IMR-90 (cell line): ENCODE results near the gene PRKCE. TPM values are rescaled to one million over a fixed set of nuclear protein-coding genes. Genes with fewer than 3 reads are reported as not detected.
A peak's percentile ranks its signal among the peaks of the same experiment; 100 is the strongest.

ENCODE experiments used
- ATAC-seq: fragments of 200-7000 bp; cut with Tn5 transposase; 2 replicates; pipeline ENCODE4 v1.9.1; 2020; ENCODE audit warnings: low read depth, mild to moderate bottlenecking, moderate library complexity
- BruUV-seq: library from RNA; stranded (reverse); fragments of 400-500 nt; replicated peaks from 2 replicates; lab custom pipeline; 2021; lab: Mats Ljungman, UMichigan
- CTCF ChIA-PET: fragments of 300-600 bp; formaldehyde crosslinking; extraction: SDS; loops from one replicate; lab custom pipeline; 2021; ENCODE audit warnings: antibody characterized with exemption; lab: Yijun Ruan, JAX
- POLR2A ChIA-PET: fragments of 300-600 bp; sonication (Branson Sonifier 250); formaldehyde crosslinking; loops from one replicate; lab custom pipeline; 2022; ENCODE audit warnings: antibody characterized with exemption; ENCODE audit not compliant: unreplicated experiment; lab: Charles Lee
- DNase-seq: peaks from one replicate; pipeline ENCODE4 v3.0.0; 2013
- H2AFZ ChIP-seq: replicated peaks from 2 replicates; pipeline ENCODE3; 2013; ENCODE audit warnings: low read length, mild to moderate bottlenecking; ENCODE audit not compliant: poor library complexity
- H2AK5ac ChIP-seq: 2 replicates; pipeline ENCODE4 v1.6.1; 2013; ENCODE audit warnings: low read depth, low read length, inconsistent platforms
- H2AK9ac ChIP-seq: replicated peaks from 2 replicates; pipeline ENCODE3; 2013; ENCODE audit warnings: mild to moderate bottlenecking, low read depth, low read length, moderate library complexity; ENCODE audit not compliant: poor library complexity
- H2BK120ac ChIP-seq: 2 replicates; pipeline ENCODE4 v1.6.1; 2013; ENCODE audit warnings: low read depth, low read length, inconsistent platforms
- H2BK15ac ChIP-seq: 3 replicates; pipeline ENCODE4 v1.6.1; 2013; ENCODE audit warnings: low read depth, low read length, inconsistent platforms
- H2BK20ac ChIP-seq: 2 replicates; pipeline ENCODE4 v1.6.1; 2013; ENCODE audit warnings: low read depth, mild to moderate bottlenecking, inconsistent platforms, low read length, moderate library complexity
- H2BK5ac ChIP-seq: 2 replicates; pipeline ENCODE4 v1.6.1; 2013; ENCODE audit warnings: mild to moderate bottlenecking, low read depth, low read length, inconsistent platforms; ENCODE audit not compliant: poor library complexity, severe bottlenecking
- H3K14ac ChIP-seq: replicated peaks from 2 replicates; pipeline ENCODE4 v1.6.1; 2013; ENCODE audit warnings: low read depth, low read length, inconsistent platforms
- H3K18ac ChIP-seq: 2 replicates; pipeline ENCODE4 v1.6.1; 2013; ENCODE audit warnings: low read depth, low read length, control low read depth
- H3K23ac ChIP-seq: 2 replicates; pipeline ENCODE4 v1.6.1; 2013; ENCODE audit warnings: low read depth, low read length, inconsistent platforms
- H3K27ac ChIP-seq: 2 replicates; pipeline ENCODE4 v1.5.1; 2013; ENCODE audit warnings: mild to moderate bottlenecking, control low read depth, low read length; ENCODE audit not compliant: insufficient read depth
- H3K27me3 ChIP-seq: 2 replicates; pipeline ENCODE4 v1.6.1; 2013; ENCODE audit warnings: low read length; ENCODE audit not compliant: control insufficient read depth, insufficient read depth
- H3K36me3 ChIP-seq: 2 replicates; pipeline ENCODE4 v1.6.1; 2013; ENCODE audit warnings: low read length, mixed read lengths; ENCODE audit not compliant: control insufficient read depth, insufficient read depth
- H3K4ac ChIP-seq: 2 replicates; pipeline ENCODE4 v1.6.1; 2013; ENCODE audit warnings: low read depth, low read length, inconsistent platforms
- H3K4me1 ChIP-seq: 2 replicates; pipeline ENCODE4 v1.6.1; 2013; ENCODE audit warnings: low read length, mixed read lengths; ENCODE audit not compliant: control insufficient read depth, insufficient read depth
- H3K4me2 ChIP-seq: 2 replicates; pipeline ENCODE4 v1.6.1; 2013; ENCODE audit warnings: low read depth, mild to moderate bottlenecking, control low read depth, low read length, moderate library complexity
- H3K4me3 ChIP-seq: 2 replicates; pipeline ENCODE4 v1.5.1; 2013; ENCODE audit warnings: low read depth, mild to moderate bottlenecking, control low read depth, low read length, moderate library complexity; ENCODE audit not compliant: insufficient read depth
- H3K56ac ChIP-seq: 2 replicates; pipeline ENCODE4 v1.6.1; 2013; ENCODE audit warnings: low read length, inconsistent platforms; ENCODE audit not compliant: insufficient read depth; ENCODE audit errors: extremely low read depth
- H3K79me1 ChIP-seq, 2 experiments: 2 replicates each; pipeline ENCODE4 v1.6.1; 2013; ENCODE audit warnings: low read length in 2 of 2, inconsistent platforms in 1 of 2, low read depth in 1 of 2
- H3K9ac ChIP-seq: 2 replicates; pipeline ENCODE4 v1.6.1; 2013; ENCODE audit warnings: low read depth, low read length, control low read depth
- H3K9me1 ChIP-seq: 2 replicates; pipeline ENCODE4 v1.6.1; 2013; ENCODE audit warnings: low read length, inconsistent platforms; ENCODE audit not compliant: insufficient read depth
- H3K9me3 ChIP-seq: 2 replicates; pipeline ENCODE4 v1.6.1; 2013; ENCODE audit warnings: low read length; ENCODE audit not compliant: control insufficient read depth, insufficient read depth
- H4K20me1 ChIP-seq: 2 replicates; pipeline ENCODE4 v1.6.1; 2013; ENCODE audit warnings: low read length, inconsistent platforms; ENCODE audit not compliant: insufficient read depth
- H4K5ac ChIP-seq: 2 replicates; pipeline ENCODE4 v1.6.1; 2013; ENCODE audit warnings: mild to moderate bottlenecking, low read depth, low read length, control low read depth
- H4K8ac ChIP-seq, 2 experiments: 2 replicates each; pipeline ENCODE4 v1.6.1; 2013; ENCODE audit warnings: low read depth in 2 of 2, low read length in 2 of 2, control low read depth in 1 of 2, inconsistent platforms in 1 of 2
- H4K91ac ChIP-seq: 2 replicates; pipeline ENCODE4 v1.6.1; 2013; ENCODE audit warnings: low read depth, low read length, inconsistent platforms; ENCODE audit not compliant: insufficient read depth
- BHLHE40 ChIP-seq: fragments of 150-350 bp; IDR thresholded peaks from 2 replicates; pipeline ENCODE4 v1.6.1; 2016; ENCODE audit warnings: mild to moderate bottlenecking, low read depth, low read length
- MAZ ChIP-seq: IDR thresholded peaks from 2 replicates; pipeline ENCODE4 v1.6.1; 2012; ENCODE audit warnings: low read depth, mild to moderate bottlenecking, low read length, improper control_type of control experiment, moderate library complexity, borderline replicate concordance
- RCOR1 ChIP-seq: IDR thresholded peaks from 2 replicates; pipeline ENCODE4 v1.6.1; 2012; ENCODE audit warnings: mild to moderate bottlenecking, low read length, improper control_type of control experiment; ENCODE audit not compliant: insufficient replicate concordance
- RFX5 ChIP-seq: IDR thresholded peaks from 2 replicates; pipeline ENCODE4 v1.8.0; 2012; ENCODE audit warnings: low read depth, mild to moderate bottlenecking, low read length, moderate library complexity
- WGBS, 2 experiments: methylation state at CpG; one replicate each; pipeline versions ENCODE4 v1.1.5 to v1.1.7; 2013; ENCODE audit warnings: missing lambda C conversion rate in 2 of 2; ENCODE audit not compliant: insufficient read length in 1 of 2; ENCODE audit errors: extremely low coverage in 2 of 2; 5-methylcytosine and 5-hydroxymethylcytosine counted together
- dilution Hi-C: fragments of 300-500 bp; cut with HindIII; formaldehyde crosslinking; loops from one replicate; pipeline ENCODE4 v1.14.3; 2018; ENCODE audit warnings: low sequenced_read_pairs; ENCODE audit not compliant: unreplicated experiment
- in situ Hi-C: fragments of 300-500 bp; cut with MboI; formaldehyde crosslinking; loops from 3 replicates; pipeline ENCODE4 v1.14.3; 2019; ENCODE audit warnings: low sequenced_read_pairs, inconsistent platforms, mixed read lengths
- intact Hi-C: fragments of 100-400 bp; cut with micrococcal nuclease; formaldehyde crosslinking; loops from 2 replicates; pipeline ENCODE4 v1.10.0; 2022
- polyA plus RNA-seq, 3 experiments: library from polyadenylated mRNA; depleted of rRNA; stranded (reverse); fragments of >200 nt; gene quantifications; 2 replicates each; pipeline ENCODE4 v1.2.3, GENCODE V29; 2012; ENCODE audit warnings: low replicate concordance in 1 of 3
- total RNA-seq: library from RNA; depleted of rRNA; stranded (reverse); fragments of >200 nt; gene quantifications from 2 replicates; pipeline ENCODE4 v1.2.3, GENCODE V29; 2012
- TF ChIP-seq, protein P1 (sequence below): fragments of 150-350 bp; IDR thresholded peaks from 2 replicates; pipeline ENCODE4 v1.6.1; 2017; ENCODE audit warnings: mild to moderate bottlenecking, antibody characterized with exemption, low read length, low read depth
- TF ChIP-seq, protein P2 (sequence below): fragments of 150-350 bp; IDR thresholded peaks from 2 replicates; pipeline ENCODE4 v1.6.1; 2016; ENCODE audit warnings: low read depth, mild to moderate bottlenecking, low read length, moderate library complexity, borderline replicate concordance

The PRKCE gene
- total and polyA plus RNA-seq, 2 of the 4 experiments (the other 2 are of a cell fraction), result 8.1 to 32.4 TPM

DNA sequence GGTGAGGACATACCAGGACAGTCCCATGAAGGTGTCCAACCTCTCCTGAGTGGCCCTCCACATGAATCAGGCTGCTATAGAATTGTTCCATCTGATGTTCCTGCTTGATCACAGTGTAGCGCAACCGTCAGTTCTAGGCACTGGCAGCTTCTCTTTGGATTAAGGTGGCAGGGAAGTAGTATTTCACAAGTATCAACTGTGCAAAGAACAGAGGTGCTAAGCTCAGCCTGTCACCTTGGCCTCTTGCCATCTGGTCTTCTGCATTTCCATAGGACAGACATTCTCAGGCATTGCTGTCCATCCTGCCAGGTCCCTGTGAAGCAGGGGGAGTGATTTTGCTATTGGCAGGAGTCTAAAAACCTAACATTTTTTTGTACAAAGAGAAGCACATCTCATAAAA is 463.5 kb downstream of the PRKCE start:
- Histone ChIP-seq H3K14ac (peak overlapping the region; percentile 31; the same call in 1 of the 2 replicates), H2AFZ (no peak overlapping the region), H3K27me3 (no peaks in the 10 kb centered on the region), H4K5ac (no peak overlapping the region), H3K4me2 (no peak overlapping the region), H3K4ac (no peak overlapping the region), H3K9me3 (no peaks in the 10 kb centered on the region), H3K23ac (no peak overlapping the region), H3K36me3 (no peaks in the 10 kb centered on the region), H3K9me1 (0 out of 2 replicates have a peak, but pooled peaks cover 6% of the 10 kb centered on the region), H3K9ac (no peak overlapping the region), H2BK15ac (no peak overlapping the region), H4K20me1 (no peaks in the 10 kb centered on the region), H2BK120ac (no peak overlapping the region), H3K79me1 (peaks cover 16 to 18% of the 10 kb centered on the region in 2 experiments; a peak in 3 of 4 replicates), H4K91ac (peak overlapping the region; percentile 50; the same call in 1 of the 2 replicates), H3K56ac (no peak overlapping the region), H4K8ac (no peak overlapping the region), H2AK5ac (0 out of 2 replicates have a peak overlapping the region, but pooled peaks have one; percentile 7), H2BK5ac (no peak overlapping the region), H2AK9ac (no peak overlapping the region), H3K4me3 (no peak overlapping the region), H3K27ac (no peak overlapping the region), H3K4me1 (peaks cover 16% of the 10 kb centered on the region), H2BK20ac (no peak overlapping the region), H3K18ac (no peak overlapping the region)
- dilution Hi-C loops (no loop called here), intact Hi-C loops (no loop called here), in situ Hi-C loops (no loop called here)
- CTCF ChIA-PET, result no interaction called here
- TF ChIP-seq, protein P1, sequence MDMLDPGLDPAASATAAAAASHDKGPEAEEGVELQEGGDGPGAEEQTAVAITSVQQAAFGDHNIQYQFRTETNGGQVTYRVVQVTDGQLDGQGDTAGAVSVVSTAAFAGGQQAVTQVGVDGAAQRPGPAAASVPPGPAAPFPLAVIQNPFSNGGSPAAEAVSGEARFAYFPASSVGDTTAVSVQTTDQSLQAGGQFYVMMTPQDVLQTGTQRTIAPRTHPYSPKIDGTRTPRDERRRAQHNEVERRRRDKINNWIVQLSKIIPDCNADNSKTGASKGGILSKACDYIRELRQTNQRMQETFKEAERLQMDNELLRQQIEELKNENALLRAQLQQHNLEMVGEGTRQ, result no peak
- TF ChIP-seq MAZ (no peak), BHLHE40 (no peak), RCOR1 (no peak), RFX5 (no peak)
- TF ChIP-seq, protein P2, sequence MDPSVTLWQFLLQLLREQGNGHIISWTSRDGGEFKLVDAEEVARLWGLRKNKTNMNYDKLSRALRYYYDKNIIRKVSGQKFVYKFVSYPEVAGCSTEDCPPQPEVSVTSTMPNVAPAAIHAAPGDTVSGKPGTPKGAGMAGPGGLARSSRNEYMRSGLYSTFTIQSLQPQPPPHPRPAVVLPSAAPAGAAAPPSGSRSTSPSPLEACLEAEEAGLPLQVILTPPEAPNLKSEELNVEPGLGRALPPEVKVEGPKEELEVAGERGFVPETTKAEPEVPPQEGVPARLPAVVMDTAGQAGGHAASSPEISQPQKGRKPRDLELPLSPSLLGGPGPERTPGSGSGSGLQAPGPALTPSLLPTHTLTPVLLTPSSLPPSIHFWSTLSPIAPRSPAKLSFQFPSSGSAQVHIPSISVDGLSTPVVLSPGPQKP, result no peak
- no CpG with 5 or more reads among the region's 2 CpGs for WGBS, 2 experiments
- no TSS peak for BruUV-seq
- POLR2A ChIA-PET, result no interaction called here
- ATAC-seq (no peak), DNase-seq (no peak)
